Left renal pelvis (tissue), 4 donors: Measurements from ENCODE around the gene OTOA. TPM values are rescaled to one million over a fixed set of nuclear protein-coding genes. Genes with fewer than 3 reads are reported as not detected.
"Not testable (repeated sequence)": the region's sequence is repeated elsewhere in the genome, so short reads cannot be mapped to it uniquely, and the experiment has no call there.

Experiments
- DNase-seq, 4 donors: peaks; one replicate each; pipeline ENCODE4 v3.0.0-alpha.2; 2013; ENCODE audit warnings: low read depth in 4 of 4, low spot score in 3 of 4
- polyA plus RNA-seq, 4 donors: library from polyadenylated mRNA; unstranded; fragments of 120-200 nt; gene quantifications; one replicate each; pipeline ENCODE4 v1.2.1, GENCODE V29; 2013; ENCODE audit not compliant: insufficient read length in 4 of 4

OTOA gene
- polyA plus RNA-seq, 4 donors = 0.13 to 0.20 (median 0.17) TPM

DNA sequence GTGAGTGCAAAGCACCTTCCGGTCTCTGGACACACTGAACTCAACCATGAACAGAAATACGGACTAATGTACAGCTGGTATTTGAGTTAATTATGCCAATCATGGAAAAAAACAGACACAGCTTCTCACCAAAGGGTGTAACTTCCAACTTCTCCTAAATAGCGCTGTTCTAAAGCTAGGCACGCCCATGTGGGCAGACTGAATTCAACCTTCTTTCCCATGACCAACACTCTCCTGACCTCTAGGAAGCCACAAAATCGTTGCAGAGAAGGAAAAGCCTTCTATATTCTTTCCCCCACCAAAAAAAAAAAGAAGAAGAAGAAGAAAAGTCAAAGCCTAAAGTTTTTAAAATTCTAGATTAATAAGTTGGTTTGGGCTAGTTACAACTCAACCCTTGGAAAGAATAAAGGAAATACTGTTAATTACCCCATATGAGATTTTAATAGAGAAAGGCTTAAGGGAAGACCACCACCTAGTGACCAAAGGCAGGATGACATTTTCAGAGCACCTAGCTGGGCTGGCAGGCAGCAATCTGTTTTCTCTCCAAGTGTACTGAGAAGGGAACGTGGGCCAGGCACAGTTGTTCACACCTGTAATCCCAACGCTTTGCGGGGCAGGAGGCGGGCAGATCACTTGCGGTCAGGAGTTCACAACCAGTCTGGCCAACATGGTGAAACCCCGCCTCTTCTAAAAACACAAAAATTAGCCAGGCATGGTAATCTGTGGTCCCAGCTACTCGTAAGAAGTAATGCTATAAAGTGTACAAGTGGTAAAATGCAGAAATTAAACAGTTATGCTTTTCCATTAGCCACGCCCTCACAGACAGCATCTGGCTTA, 138.0 kb downstream of the OTOA start:
- not testable (repeated sequence) for DNase-seq

DNA sequence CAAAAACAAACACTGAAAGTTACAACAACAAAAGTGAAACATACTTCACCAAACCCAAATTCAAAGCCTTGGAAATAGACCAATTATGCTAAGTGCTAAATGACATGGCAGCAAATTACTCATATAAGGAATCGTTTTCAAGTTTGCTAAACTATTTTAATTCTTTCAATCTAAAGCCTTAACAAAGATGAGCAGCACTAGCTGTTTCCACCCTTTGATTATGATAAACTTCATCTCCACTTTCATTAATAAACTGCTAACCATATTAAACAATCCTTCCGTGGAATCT, 138.6 kb downstream of the OTOA start:
- not testable (repeated sequence) for DNase-seq

Other genes starting within 250 kb of the OTOA start
- gene METTL9, start 64.4 kb upstream of the OTOA start, polyA plus RNA-seq = 100 to 1,000 TPM; 146 to 285 (median 255) TPM
- 1 to 10 TPM; 2.7 to 7.6 (median 5.0) TPM for gene IGSF6, start 11.4 kb upstream of the OTOA start, polyA plus RNA-seq
- 100 to 1,000 TPM in 1 of 4 donors, 10 to 100 TPM in 3; 39.3 to 144 (median 70.2) TPM for gene NPIPB4, start 193.8 kb downstream of the OTOA start, polyA plus RNA-seq